Measurements from ENCODE around the gene SPAG17.

SPAG17 gene

DNA sequence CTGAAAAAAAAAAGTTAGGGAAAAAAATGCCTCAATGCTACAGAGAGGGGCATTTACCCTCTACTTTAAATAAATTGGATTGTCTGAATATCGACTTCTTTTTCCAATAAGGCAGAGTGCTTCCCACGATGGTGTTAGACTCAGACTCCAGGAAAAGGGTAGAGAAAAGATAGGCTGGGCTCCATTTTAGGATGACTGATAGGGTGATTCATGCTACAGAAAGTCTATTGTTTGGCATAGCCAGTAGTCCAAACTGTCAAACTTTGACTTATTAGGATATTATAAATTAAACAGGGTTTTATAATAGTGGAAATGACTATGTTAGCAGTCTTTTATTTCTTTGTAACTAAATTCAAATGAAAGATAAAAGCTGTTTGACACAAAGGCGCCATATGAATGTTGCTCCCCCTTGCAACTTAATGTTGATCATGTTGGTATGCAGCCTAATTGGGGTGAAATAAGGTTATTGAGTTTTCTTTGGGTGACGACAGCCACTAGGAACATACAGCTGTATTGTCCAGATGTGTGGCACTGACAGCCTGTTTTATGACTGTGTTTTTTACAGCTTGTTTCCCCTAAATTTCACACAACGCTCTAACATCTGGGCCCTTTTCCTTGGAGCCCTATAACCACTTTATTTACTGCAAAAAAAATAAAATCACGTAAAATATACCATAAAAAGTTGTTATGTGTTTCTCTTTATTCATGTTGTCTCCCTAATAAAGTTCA lies 69.3 kb downstream of the SPAG17 start:
- H3K27ac ChIP-seq (ENCODE audit: insufficient read depth, low read length, poor library complexity, severe bottlenecking) = no peak overlapping the region
- no peak overlapping the region for H3K4me3 ChIP-seq (ENCODE audit: insufficient read depth, low read depth, low read length, poor library complexity, severe bottlenecking)
- DNase-seq = no peak
- H3K9me3 ChIP-seq (ENCODE audit: control insufficient read depth, low read length) = no peaks in the 10 kb centered on the region
- no peaks in the 10 kb centered on the region for H3K4me1 ChIP-seq (ENCODE audit: control insufficient read depth, insufficient read depth, low read length, poor library complexity, severe bottlenecking)
- H3K27me3 ChIP-seq (replicated peaks; ENCODE audit: control insufficient read depth, insufficient read depth, low read length, poor library complexity, severe bottlenecking) = no peaks in the 10 kb centered on the region
- no peaks in the 10 kb centered on the region for H3K36me3 ChIP-seq (ENCODE audit: control insufficient read depth, insufficient read depth, low read length)

DNA sequence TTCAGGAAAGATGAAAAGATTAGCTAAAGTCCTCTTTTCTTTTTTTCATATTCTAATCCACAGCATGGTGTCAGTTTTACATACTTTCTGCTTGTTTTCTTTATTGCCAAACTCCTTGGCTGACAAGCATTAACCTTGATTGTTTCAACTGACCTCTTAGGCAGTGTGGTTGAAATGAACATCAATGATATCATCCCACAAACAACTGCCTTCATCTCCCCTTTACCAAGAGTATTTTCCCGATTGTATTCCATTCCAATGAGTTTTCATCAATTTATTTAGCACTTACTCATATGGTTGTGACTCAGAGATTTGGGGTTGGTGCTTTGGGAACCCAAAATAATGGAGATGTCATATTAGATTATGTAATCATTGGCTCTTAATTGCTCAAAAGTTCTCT lies 71.8 kb downstream of the SPAG17 start:
- Histone ChIP-seq H3K9me3 (ENCODE audit: control insufficient read depth, low read length) (no peaks in the 10 kb centered on the region), H3K36me3 (ENCODE audit: control insufficient read depth, insufficient read depth, low read length) (no peaks in the 10 kb centered on the region), H3K27me3 (replicated peaks; ENCODE audit: control insufficient read depth, insufficient read depth, low read length, poor library complexity, severe bottlenecking) (no peaks in the 10 kb centered on the region), H3K27ac (ENCODE audit: insufficient read depth, low read length, poor library complexity, severe bottlenecking) (no peak overlapping the region), H3K4me3 (ENCODE audit: insufficient read depth, low read depth, low read length, poor library complexity, severe bottlenecking) (no peak overlapping the region), H3K4me1 (ENCODE audit: control insufficient read depth, insufficient read depth, low read length, poor library complexity, severe bottlenecking) (no peaks in the 10 kb centered on the region)
- DNase-seq = no peak

GRCh38 chr1:118110580-118110979 lies 74.4 kb downstream of the SPAG17 start:
- Histone ChIP-seq H3K9me3 (ENCODE audit: control insufficient read depth, low read length) (no peaks in the 10 kb centered on the region), H3K36me3 (ENCODE audit: control insufficient read depth, insufficient read depth, low read length) (no peaks in the 10 kb centered on the region), H3K27ac (ENCODE audit: insufficient read depth, low read length, poor library complexity, severe bottlenecking) (no peak overlapping the region), H3K4me1 (ENCODE audit: control insufficient read depth, insufficient read depth, low read length, poor library complexity, severe bottlenecking) (no peaks in the 10 kb centered on the region), H3K27me3 (replicated peaks; ENCODE audit: control insufficient read depth, insufficient read depth, low read length, poor library complexity, severe bottlenecking) (no peaks in the 10 kb centered on the region), H3K4me3 (ENCODE audit: insufficient read depth, low read depth, low read length, poor library complexity, severe bottlenecking) (no peak overlapping the region)
- DNase-seq = no peak

DNA sequence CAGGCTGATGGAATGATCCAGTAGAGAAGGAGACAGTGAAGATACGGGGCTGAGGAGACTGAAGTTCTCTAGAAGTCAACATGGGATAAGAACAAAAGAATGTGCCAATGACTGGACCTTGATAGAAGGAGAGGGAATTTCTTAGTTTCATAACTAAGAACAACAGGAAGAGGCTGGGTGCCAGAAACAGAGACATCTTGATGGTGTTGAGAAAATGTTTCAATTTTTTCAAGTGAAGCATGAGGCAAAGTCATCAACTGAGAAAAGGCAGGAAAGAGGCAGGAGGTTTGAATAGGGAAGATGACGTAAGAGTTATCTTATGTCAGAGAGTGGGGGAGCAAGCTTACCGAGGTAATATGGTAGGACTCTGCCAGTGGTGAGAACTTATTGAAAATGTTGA lies 80.1 kb downstream of the SPAG17 start:
- Histone ChIP-seq H3K9me3 (ENCODE audit: control insufficient read depth, low read length) (no peaks in the 10 kb centered on the region), H3K27me3 (replicated peaks; ENCODE audit: control insufficient read depth, insufficient read depth, low read length, poor library complexity, severe bottlenecking) (no peaks in the 10 kb centered on the region), H3K27ac (ENCODE audit: insufficient read depth, low read length, poor library complexity, severe bottlenecking) (no peak overlapping the region), H3K36me3 (ENCODE audit: control insufficient read depth, insufficient read depth, low read length) (no peaks in the 10 kb centered on the region), H3K4me3 (ENCODE audit: insufficient read depth, low read depth, low read length, poor library complexity, severe bottlenecking) (no peak overlapping the region), H3K4me1 (ENCODE audit: control insufficient read depth, insufficient read depth, low read length, poor library complexity, severe bottlenecking) (no peaks in the 10 kb centered on the region)
- no peak for DNase-seq

- no peaks in the 10 kb centered on the region for H3K36me3 ChIP-seq (ENCODE audit: control insufficient read depth, insufficient read depth, low read length)
- no peaks in the 10 kb centered on the region for H3K4me1 ChIP-seq (ENCODE audit: control insufficient read depth, insufficient read depth, low read length, poor library complexity, severe bottlenecking)
- no peak for DNase-seq
- no peak overlapping the region for H3K27ac ChIP-seq (ENCODE audit: insufficient read depth, low read length, poor library complexity, severe bottlenecking)
- H3K9me3 ChIP-seq (ENCODE audit: control insufficient read depth, low read length) = no peaks in the 10 kb centered on the region
- H3K4me3 ChIP-seq (ENCODE audit: insufficient read depth, low read depth, low read length, poor library complexity, severe bottlenecking) = no peak overlapping the region
- no peaks in the 10 kb centered on the region for H3K27me3 ChIP-seq (replicated peaks; ENCODE audit: control insufficient read depth, insufficient read depth, low read length, poor library complexity, severe bottlenecking)
Measured at GRCh38 chr1:118102445-118102844, 82.6 kb downstream of the SPAG17 start.

- H3K36me3 ChIP-seq (ENCODE audit: control insufficient read depth, insufficient read depth, low read length) = no peaks in the 10 kb centered on the region
- no peak for DNase-seq
- no peak overlapping the region for H3K27ac ChIP-seq (ENCODE audit: insufficient read depth, low read length, poor library complexity, severe bottlenecking)
- H3K4me3 ChIP-seq (ENCODE audit: insufficient read depth, low read depth, low read length, poor library complexity, severe bottlenecking) = no peak overlapping the region
- no peaks in the 10 kb centered on the region for H3K4me1 ChIP-seq (ENCODE audit: control insufficient read depth, insufficient read depth, low read length, poor library complexity, severe bottlenecking)
- H3K9me3 ChIP-seq (ENCODE audit: control insufficient read depth, low read length) = no peaks in the 10 kb centered on the region
- H3K27me3 ChIP-seq (replicated peaks; ENCODE audit: control insufficient read depth, insufficient read depth, low read length, poor library complexity, severe bottlenecking) = no peaks in the 10 kb centered on the region
Measured at GRCh38 chr1:118101999-118102398, 83.0 kb downstream of the SPAG17 start.

DNA sequence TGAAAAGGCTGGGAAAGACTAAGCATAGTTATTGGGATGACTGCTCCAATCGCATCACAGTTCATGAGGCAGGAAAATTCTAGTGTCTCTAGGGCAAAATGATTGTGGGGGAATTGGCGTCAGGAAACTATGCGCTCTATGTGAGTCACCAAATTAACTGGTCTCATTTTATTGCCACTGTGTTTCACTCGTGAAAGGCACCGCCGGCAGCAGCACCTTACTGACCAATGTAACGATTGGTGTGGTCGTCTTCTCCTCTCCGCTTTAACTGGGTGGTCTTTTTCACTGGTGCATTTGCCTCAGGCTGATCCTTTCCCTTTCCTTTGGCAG lies 83.5 kb downstream of the SPAG17 start:
- no peak overlapping the region for H3K4me3 ChIP-seq (ENCODE audit: insufficient read depth, low read depth, low read length, poor library complexity, severe bottlenecking)
- H3K36me3 ChIP-seq (ENCODE audit: control insufficient read depth, insufficient read depth, low read length) = no peaks in the 10 kb centered on the region
- DNase-seq = no peak
- no peaks in the 10 kb centered on the region for H3K4me1 ChIP-seq (ENCODE audit: control insufficient read depth, insufficient read depth, low read length, poor library complexity, severe bottlenecking)
- H3K27me3 ChIP-seq (replicated peaks; ENCODE audit: control insufficient read depth, insufficient read depth, low read length, poor library complexity, severe bottlenecking) = no peaks in the 10 kb centered on the region
- H3K27ac ChIP-seq (ENCODE audit: insufficient read depth, low read length, poor library complexity, severe bottlenecking) = no peak overlapping the region
- H3K9me3 ChIP-seq (ENCODE audit: control insufficient read depth, low read length) = no peaks in the 10 kb centered on the region

GRCh38 chr1:118100686-118101514 lies 84.1 kb downstream of the SPAG17 start:
- no peaks in the 10 kb centered on the region for H3K4me1 ChIP-seq (ENCODE audit: control insufficient read depth, insufficient read depth, low read length, poor library complexity, severe bottlenecking)
- no peak overlapping the region for H3K27ac ChIP-seq (ENCODE audit: insufficient read depth, low read length, poor library complexity, severe bottlenecking)
- DNase-seq = no peak
- no peak overlapping the region for H3K4me3 ChIP-seq (ENCODE audit: insufficient read depth, low read depth, low read length, poor library complexity, severe bottlenecking)
- H3K36me3 ChIP-seq (ENCODE audit: control insufficient read depth, insufficient read depth, low read length) = no peaks in the 10 kb centered on the region
- H3K9me3 ChIP-seq (ENCODE audit: control insufficient read depth, low read length) = no peaks in the 10 kb centered on the region
- H3K27me3 ChIP-seq (replicated peaks; ENCODE audit: control insufficient read depth, insufficient read depth, low read length, poor library complexity, severe bottlenecking) = no peaks in the 10 kb centered on the region

GRCh38 chr1:118099686-118100085 lies 85.3 kb downstream of the SPAG17 start:
- H3K36me3 ChIP-seq (ENCODE audit: control insufficient read depth, insufficient read depth, low read length) = no peaks in the 10 kb centered on the region
- H3K4me1 ChIP-seq (ENCODE audit: control insufficient read depth, insufficient read depth, low read length, poor library complexity, severe bottlenecking) = no peaks in the 10 kb centered on the region
- DNase-seq = no peak
- no peaks in the 10 kb centered on the region for H3K9me3 ChIP-seq (ENCODE audit: control insufficient read depth, low read length)
- no peak overlapping the region for H3K27ac ChIP-seq (ENCODE audit: insufficient read depth, low read length, poor library complexity, severe bottlenecking)
- H3K4me3 ChIP-seq (ENCODE audit: insufficient read depth, low read depth, low read length, poor library complexity, severe bottlenecking) = no peak overlapping the region
- H3K27me3 ChIP-seq (replicated peaks; ENCODE audit: control insufficient read depth, insufficient read depth, low read length, poor library complexity, severe bottlenecking) = no peaks in the 10 kb centered on the region

DNA sequence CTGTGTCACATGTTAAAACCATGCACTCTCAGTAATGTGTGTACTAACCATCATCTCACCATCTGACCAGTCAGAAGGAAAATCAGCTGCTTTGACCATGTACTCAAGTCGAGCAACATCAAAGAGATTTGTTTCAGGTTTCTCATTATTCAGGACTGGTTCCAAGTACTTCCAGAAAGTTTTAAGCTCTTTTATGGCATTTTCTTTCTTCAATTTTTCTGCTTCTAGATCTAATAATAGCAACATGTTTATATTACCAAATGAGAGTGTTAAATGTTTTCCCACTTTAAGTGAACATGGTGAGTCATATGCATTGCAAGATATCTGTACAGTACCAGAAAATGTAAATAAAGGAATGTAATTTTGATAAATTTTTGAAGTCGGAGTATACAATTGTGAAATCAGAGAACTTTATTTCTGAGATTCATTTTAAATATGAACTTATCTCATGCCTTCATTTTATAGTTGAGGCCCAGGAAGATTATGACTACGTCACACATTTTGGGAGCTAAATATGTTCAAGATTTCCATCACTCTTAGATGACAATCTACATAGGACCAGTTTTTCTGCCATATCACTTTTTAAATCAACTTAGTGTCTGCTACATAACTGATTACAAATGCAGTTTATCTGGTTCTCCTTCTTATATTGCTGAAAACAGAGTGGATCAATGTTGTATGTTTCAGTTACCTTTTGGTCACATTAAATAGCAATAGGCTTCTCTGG lies 87.2 kb downstream of the SPAG17 start:
- no peak for DNase-seq
- Histone ChIP-seq H3K27me3 (replicated peaks; ENCODE audit: control insufficient read depth, insufficient read depth, low read length, poor library complexity, severe bottlenecking) (no peaks in the 10 kb centered on the region), H3K36me3 (ENCODE audit: control insufficient read depth, insufficient read depth, low read length) (no peaks in the 10 kb centered on the region), H3K9me3 (ENCODE audit: control insufficient read depth, low read length) (no peaks in the 10 kb centered on the region), H3K4me3 (ENCODE audit: insufficient read depth, low read depth, low read length, poor library complexity, severe bottlenecking) (no peak overlapping the region), H3K4me1 (ENCODE audit: control insufficient read depth, insufficient read depth, low read length, poor library complexity, severe bottlenecking) (no peaks in the 10 kb centered on the region), H3K27ac (ENCODE audit: insufficient read depth, low read length, poor library complexity, severe bottlenecking) (no peak overlapping the region)
